GM12878 (cell line): ENCODE data around the gene IRF9. TPM values are rescaled to one million over a fixed set of nuclear protein-coding genes. Genes with fewer than 3 reads are reported as not detected.
A peak's percentile ranks its signal among the peaks of the same experiment; 100 is the strongest.

Experiments
- ATAC-seq: fragments of 200-7000 bp; cut with Tn5 transposase; 3 replicates; pipeline ENCODE4 v1.9.1; 2020; ENCODE audit warnings: mild to moderate bottlenecking, moderate library complexity
- BruUV-seq: library from RNA; stranded (reverse); fragments of 400-500 nt; replicated peaks from 2 replicates; lab custom pipeline; 2021; lab: Mats Ljungman, UMichigan
- CTCF ChIA-PET: fragments of 300-600 bp; sonication (Branson Sonifier 250); formaldehyde crosslinking; extraction: SDS; loops from one replicate; lab custom pipeline; 2021; ENCODE audit warnings: inconsistent platforms; lab: Yijun Ruan, JAX
- POLR2A ChIA-PET: fragments of 350-600 bp; formaldehyde crosslinking; extraction: SDS; loops from one replicate; lab custom pipeline; 2021; ENCODE audit warnings: inconsistent platforms; lab: Charles Lee
- RAD21 ChIA-PET: fragments of 300-600 bp; sonication (Branson Sonifier 250); formaldehyde crosslinking; loops from one replicate; lab custom pipeline; 2023; ENCODE audit warnings: antibody characterized with exemption; ENCODE audit not compliant: unreplicated experiment; lab: Charles Lee
- SMC1A ChIA-PET: fragments of 300-600 bp; sonication (Branson Sonifier 250); formaldehyde crosslinking; loops from one replicate; lab custom pipeline; 2023; ENCODE audit not compliant: unreplicated experiment, uncharacterized antibody; lab: Charles Lee
- DNase-seq: peaks from one replicate; pipeline ENCODE4 v3.0.0-alpha.2; 2011; ENCODE audit warnings: low read depth, low spot score
- FAIRE-seq: peaks from 3 replicates; lab custom pipeline; 2011; peaks lifted over from hg19 to GRCh38; lab: Jason Lieb, UNC
- H2AFZ ChIP-seq: 2 replicates; pipeline ENCODE4 v1.6.0; 2011; ENCODE audit warnings: low read depth, low read length, control low read depth; ENCODE audit not compliant: control insufficient read depth
- H3K27ac ChIP-seq: 2 replicates; pipeline ENCODE4 v1.5.1; 2011; ENCODE audit warnings: control low read depth; ENCODE audit not compliant: control insufficient read depth, insufficient read depth
- H3K27me3 ChIP-seq, 2 experiments: replicated peaks in 1 of 2; 2 replicates each; pipeline versions ENCODE4 v1.6.0 to v1.6.1; 2011; ENCODE audit warnings: low read length in 1 of 2; ENCODE audit not compliant: control insufficient read depth in 2 of 2, insufficient read depth in 2 of 2
- H3K36me3 ChIP-seq, 2 experiments: 2 replicates each; pipeline ENCODE4 v1.5.1; 2011; ENCODE audit warnings: low read length in 1 of 2; ENCODE audit not compliant: control insufficient read depth in 2 of 2, insufficient read depth in 2 of 2
- H3K4me1 ChIP-seq: 2 replicates; pipeline ENCODE4 v1.6.1; 2011; ENCODE audit warnings: mild to moderate bottlenecking, low read length, moderate library complexity, mixed read lengths; ENCODE audit not compliant: control insufficient read depth, insufficient read depth
- H3K4me2 ChIP-seq: 2 replicates; pipeline ENCODE4 v1.6.0; 2011; ENCODE audit warnings: control low read depth; ENCODE audit not compliant: control insufficient read depth, insufficient read depth
- H3K4me3 ChIP-seq: fragments of 200-600 bp; sonication (generic); 2 replicates; pipeline ENCODE4 v1.5.1; 2016
- H3K79me2 ChIP-seq: 2 replicates; pipeline ENCODE4 v1.6.0; 2011; ENCODE audit warnings: low read length; ENCODE audit not compliant: control insufficient read depth, insufficient read depth
- H3K9ac ChIP-seq: 2 replicates; pipeline ENCODE4 v1.8.0; 2011; ENCODE audit warnings: low read length, control low read depth, mixed read lengths; ENCODE audit not compliant: control insufficient read depth, insufficient read depth
- H3K9me3 ChIP-seq: replicated peaks from 3 replicates; pipeline ENCODE4 v1.5.1; 2011; ENCODE audit warnings: mild to moderate bottlenecking, low read length; ENCODE audit not compliant: control insufficient read depth, insufficient read depth
- H4K20me1 ChIP-seq: 2 replicates; pipeline ENCODE4 v1.6.0; 2011; ENCODE audit not compliant: control insufficient read depth, insufficient read depth
- CHD2 ChIP-seq: IDR thresholded peaks from 2 replicates; pipeline ENCODE4 v1.6.1; 2011; ENCODE audit warnings: low read depth, low read length, improper control_type of control experiment, borderline replicate concordance
- FOXM1 ChIP-seq: IDR thresholded peaks from 2 replicates; pipeline ENCODE4 v1.6.1; 2012; ENCODE audit warnings: low read depth, mild to moderate bottlenecking, inconsistent platforms, low read length, moderate library complexity
- KLF5 ChIP-seq: fragments of 450-650 bp; IDR thresholded peaks from 2 replicates; pipeline ENCODE4 v1.6.1; 2014; ENCODE audit warnings: mild to moderate bottlenecking; ENCODE audit not compliant: partially characterized antibody
- NRF1 ChIP-seq: conservative IDR thresholded peaks from 2 replicates; pipeline ENCODE4 v1.6.1; 2011; ENCODE audit warnings: mild to moderate bottlenecking, low read depth, low read length, improper control_type of control experiment
- SUPT20H ChIP-seq: IDR thresholded peaks from 2 replicates; pipeline ENCODE4 v1.6.1; 2011; ENCODE audit warnings: low read depth, mild to moderate bottlenecking, low read length, moderate library complexity, borderline replicate concordance; ENCODE audit not compliant: control insufficient read depth
- WGBS: methylation state at CpG from one replicate; pipeline ENCODE4 v1.1.6; 2016; ENCODE audit warnings: low lambda C conversion rate; ENCODE audit not compliant: insufficient replicate concordance, insufficient coverage; ENCODE audit errors: missing lambda C conversion rate; 5-methylcytosine and 5-hydroxymethylcytosine counted together
- in situ Hi-C: fragments of 300-500 bp; cut with MboI; formaldehyde crosslinking; loops from 9 replicates; pipeline ENCODE4 v1.14.3; 2018; ENCODE audit warnings: mixed read lengths
- intact Hi-C: fragments of 100-400 bp; cut with micrococcal nuclease; formaldehyde crosslinking; loops from one replicate; pipeline ENCODE4 v1.14.2; 2022; ENCODE audit not compliant: unreplicated experiment
- polyA plus RNA-seq, 11 experiments: library from polyadenylated mRNA; depleted of rRNA in 4 of 11; unstranded in 6 of 11; stranded (reverse) in 5 of 11; fragments of >200 nt; fragmentation: Nextera tagmentation in 4 of 11; fragmentation: Illumina TruSeq in 1 of 11; extraction: Ambion mirVana in 4 of 11; extraction: Trizol in 1 of 11; gene quantifications; 1 replicate in 1 of 11; 2 replicates in 10 of 11; pipeline versions ENCODE4 v1.2.1 to v1.2.3, GENCODE V29; 2011 to 2016; ENCODE audit warnings: inconsistent platforms in 2 of 11, missing spikeins in 2 of 11, low read depth in 1 of 11
- total RNA-seq, 4 experiments: library from RNA; depleted of rRNA in 3 of 4; stranded (reverse); fragments of >200 nt in 3 of 4; fragmentation: Illumina TruSeq in 1 of 4; extraction: Trizol in 1 of 4; gene quantifications; 2 replicates each; pipeline versions ENCODE4 v1.2.1 to v1.2.3, GENCODE V29; 2013 to 2021
- TF ChIP-seq, protein P1 (sequence below): IDR thresholded peaks from 2 replicates; pipeline ENCODE4 v1.6.1; 2011; ENCODE audit warnings: low read depth, low read length, improper control_type of control experiment, borderline replicate concordance

IRF9 gene
- total and polyA plus RNA-seq, 10 of the 15 experiments (the other 5 are each of a cell fraction or from before 2014, with no cell fraction given): 47.6 to 234 (median 148) TPM

- peaks cover 48% of the 10 kb centered on the region for H3K79me2 ChIP-seq
- POLR2A ChIA-PET: interaction anchor here (1.2 to 3.9 kb wide), 5 partner anchors 13 to 58 kb away, joined by 3 to 50 read pairs (median 12); partner anchors contain the start of genes CHMP4A, IRF9, PSME1 and PSME2
- BruUV-seq: TSS peak; percentile 55
These were observed 33.3 kb downstream of the IRF9 start for GRCh38 chr14:24194186-24194872.

More at GRCh38 chr14:24194186-24194872, 33.3 kb downstream of the IRF9 start:
- TF ChIP-seq, protein P1, sequence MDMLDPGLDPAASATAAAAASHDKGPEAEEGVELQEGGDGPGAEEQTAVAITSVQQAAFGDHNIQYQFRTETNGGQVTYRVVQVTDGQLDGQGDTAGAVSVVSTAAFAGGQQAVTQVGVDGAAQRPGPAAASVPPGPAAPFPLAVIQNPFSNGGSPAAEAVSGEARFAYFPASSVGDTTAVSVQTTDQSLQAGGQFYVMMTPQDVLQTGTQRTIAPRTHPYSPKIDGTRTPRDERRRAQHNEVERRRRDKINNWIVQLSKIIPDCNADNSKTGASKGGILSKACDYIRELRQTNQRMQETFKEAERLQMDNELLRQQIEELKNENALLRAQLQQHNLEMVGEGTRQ: no peak
- TF ChIP-seq FOXM1: no peak
- no peak for TF ChIP-seq NRF1
- TF ChIP-seq CHD2: no peak
- TF ChIP-seq KLF5: no peak
- TF ChIP-seq SUPT20H: no peak
- FAIRE-seq (no peak), ATAC-seq (no peak), DNase-seq (no peak)
- in situ Hi-C loops: no loop called here
- Histone ChIP-seq H3K27me3 (no peaks in the 10 kb centered on the region), H3K27ac (peak overlapping the region; percentile 96; the same call in 1 of the 2 replicates), H3K36me3 (peaks cover 0 to 4% of the 10 kb centered on the region in 2 experiments; a peak in 2 of 4 replicates), H4K20me1 (no peaks in the 10 kb centered on the region), H3K4me1 (peaks cover 15% of the 10 kb centered on the region), H3K4me2 (peak overlapping the region; percentile 83), H2AFZ (no peak overlapping the region), H3K4me3 (peak overlapping the region; percentile 68), H3K9ac (peak overlapping the region; percentile 92; the same call in 1 of the 2 replicates), H3K9me3 (no peaks in the 10 kb centered on the region; the same call in 2 of the 3 replicates)
- SMC1A ChIA-PET: interaction anchor here (1.6 to 1.8 kb wide), 2 partner anchors 80 to 139 kb away, joined by 4 to 5 read pairs; partner anchors contain the start of genes DCAF11 and NRL
- RAD21 ChIA-PET: interaction anchor here (1.4 to 3.0 kb wide), 6 partner anchors 21 to 85 kb away, joined by 3 to 10 read pairs (median 6); partner anchors contain the start of genes DCAF11, IRF9, MDP1 and NRL
- intact Hi-C loops: no loop called here
- CTCF ChIA-PET: interaction anchor here (1.0 to 2.9 kb wide), 5 partner anchors 22 to 103 kb away, joined by 3 to 11 read pairs (median 4); partner anchors contain the start of genes MDP1 and TINF2
- 97% methylated on average over 7 of the region's 7 CpGs for WGBS
